Testis (tissue), 3 donors: Measurements from ENCODE around the gene HNRNPA0. TPM values are rescaled to one million over a fixed set of nuclear protein-coding genes. Genes with fewer than 3 reads are reported as not detected.

Experiments used
- DNase-seq: peaks from one replicate; pipeline ENCODE4 v3.0.0-alpha.2; 2019
- H3K27ac ChIP-seq, 2 donors: fragments of 200-600 bp; sonication (generic); one replicate each; pipeline ENCODE4 v1.5.1; 2019
- H3K27me3 ChIP-seq: fragments of 200-600 bp; sonication (generic); one replicate; pipeline ENCODE4 v1.5.1; 2019
- H3K36me3 ChIP-seq: fragments of 200-600 bp; sonication (generic); one replicate; pipeline ENCODE4 v1.5.1; 2017; ENCODE audit warnings: low read depth; ENCODE audit errors: missing control alignments
- H3K4me1 ChIP-seq: fragments of 200-600 bp; sonication (generic); one replicate; pipeline ENCODE4 v1.5.1; 2019
- H3K4me3 ChIP-seq, 2 donors: fragments of 200-600 bp; sonication (generic); one replicate each; pipeline ENCODE4 v1.5.1; 2017 to 2019
- H3K9me3 ChIP-seq: fragments of 200-600 bp; sonication (generic); one replicate; pipeline ENCODE4 v1.5.1; 2017
- POLR2A ChIP-seq: fragments of 450-650 bp; IDR thresholded peaks from one replicate; pipeline ENCODE4 v1.6.1; 2017; ENCODE audit warnings: antibody characterized with exemption, mild to moderate bottlenecking, moderate library complexity
- WGBS, 2 donors: methylation state at CpG; one replicate each; pipeline ENCODE4 v1.1.5; 2018; 5-methylcytosine and 5-hydroxymethylcytosine counted together
- intact Hi-C: fragments of 100-400 bp; cut with DNase I; formaldehyde crosslinking; loops from one replicate; pipeline ENCODE4 v1.15.1; 2023; ENCODE audit warnings: low total_unique reads
- polyA plus RNA-seq: library from polyadenylated mRNA; stranded (reverse); fragments of 350-450 nt; fragmentation: Illumina TruSeq; extraction: RNeasy Lipid Tissue Mini Kit (QIAGEN cat#74804); gene quantifications from one replicate; pipeline ENCODE4 v1.2.3, GENCODE V29; 2014; ENCODE audit warnings: low read depth, low replicate concordance; ENCODE audit not compliant: insufficient read depth
- total RNA-seq, 2 donors: library from RNA; depleted of rRNA; stranded (reverse); fragments of >200 nt; gene quantifications; one replicate each; pipeline ENCODE4 v1.2.3, GENCODE V29; 2016
- TF ChIP-seq, protein P1 (sequence below), 3 experiments: fragments of 450-650 bp in 2 of 3; fragments of 200-600 bp in 1 of 3; sonication (generic) in 1 of 3; IDR thresholded peaks; one replicate each; pipeline ENCODE4 v1.5.1; 2016 to 2019; ENCODE audit warnings: antibody characterized with exemption in 3 of 3, mild to moderate bottlenecking in 2 of 3, moderate library complexity in 1 of 3

Gene HNRNPA0
- total and polyA plus RNA-seq, 3 donors from 2014 or later: 22.7 to 34.0 (median 22.8) TPM

- TF ChIP-seq POLR2A: no peak
- TF ChIP-seq, protein P1, sequence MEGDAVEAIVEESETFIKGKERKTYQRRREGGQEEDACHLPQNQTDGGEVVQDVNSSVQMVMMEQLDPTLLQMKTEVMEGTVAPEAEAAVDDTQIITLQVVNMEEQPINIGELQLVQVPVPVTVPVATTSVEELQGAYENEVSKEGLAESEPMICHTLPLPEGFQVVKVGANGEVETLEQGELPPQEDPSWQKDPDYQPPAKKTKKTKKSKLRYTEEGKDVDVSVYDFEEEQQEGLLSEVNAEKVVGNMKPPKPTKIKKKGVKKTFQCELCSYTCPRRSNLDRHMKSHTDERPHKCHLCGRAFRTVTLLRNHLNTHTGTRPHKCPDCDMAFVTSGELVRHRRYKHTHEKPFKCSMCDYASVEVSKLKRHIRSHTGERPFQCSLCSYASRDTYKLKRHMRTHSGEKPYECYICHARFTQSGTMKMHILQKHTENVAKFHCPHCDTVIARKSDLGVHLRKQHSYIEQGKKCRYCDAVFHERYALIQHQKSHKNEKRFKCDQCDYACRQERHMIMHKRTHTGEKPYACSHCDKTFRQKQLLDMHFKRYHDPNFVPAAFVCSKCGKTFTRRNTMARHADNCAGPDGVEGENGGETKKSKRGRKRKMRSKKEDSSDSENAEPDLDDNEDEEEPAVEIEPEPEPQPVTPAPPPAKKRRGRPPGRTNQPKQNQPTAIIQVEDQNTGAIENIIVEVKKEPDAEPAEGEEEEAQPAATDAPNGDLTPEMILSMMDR (IDR thresholded peaks at IDR 0.05): no peak
- H3K36me3 ChIP-seq: no peaks in the 10 kb centered on the region
- no peaks in the 10 kb centered on the region for H3K9me3 ChIP-seq
- no peak overlapping the region for H3K4me3 ChIP-seq
- no peak for DNase-seq
- WGBS, 2 donors: 81 to 82% methylated on average over 4 of the region's 4 CpGs
- no peak overlapping the region for H3K27ac ChIP-seq
- no peaks in the 10 kb centered on the region for H3K27me3 ChIP-seq
- H3K4me1 ChIP-seq: no peaks in the 10 kb centered on the region
- intact Hi-C loops: no loop called here
These were observed 58.3 kb downstream of the HNRNPA0 start for GRCh38 chr5:137695651-137696428.

Other genes with a start within 250 kb of the HNRNPA0 start
- gene KLHL3, start 18.3 kb downstream of the HNRNPA0 start, total RNA-seq: 10 to 100 TPM; 26.2 to 35.0 TPM
- 13.7 TPM for gene KLHL3, start 18.3 kb downstream of the HNRNPA0 start, polyA plus RNA-seq
- under 1 TPM; 0.43 to 0.79 TPM for gene MYOT, start 113.5 kb upstream of the HNRNPA0 start, total RNA-seq
- gene MYOT, start 113.5 kb upstream of the HNRNPA0 start, polyA plus RNA-seq: 7.2 TPM
- 1 to 10 TPM; 2.0 to 7.4 TPM for gene PKD2L2, start 135.1 kb upstream of the HNRNPA0 start, total RNA-seq
- gene PKD2L2, start 135.1 kb upstream of the HNRNPA0 start, polyA plus RNA-seq: 23.4 TPM